ENCODE data around the gene SDCCAG8.

The SDCCAG8 gene

DNA sequence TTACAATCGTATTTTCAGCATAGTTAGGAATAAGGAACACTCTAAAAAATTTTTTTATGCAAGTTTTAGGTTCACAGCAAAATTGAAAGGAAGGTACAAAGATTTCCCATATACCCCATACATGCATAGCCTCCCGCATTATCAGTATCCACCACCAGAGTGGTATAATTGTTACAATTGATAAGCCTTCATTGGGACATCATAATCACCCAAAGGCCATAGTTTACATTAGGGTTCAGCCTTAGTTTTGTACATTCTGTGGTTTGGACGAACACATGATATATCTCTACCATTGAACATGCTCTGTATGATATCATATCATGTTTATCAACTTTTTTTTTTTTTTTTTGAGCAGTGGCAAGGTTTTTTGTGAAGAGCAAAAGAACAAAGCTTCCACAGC is 180.0 kb downstream of the SDCCAG8 start:
- H3K9ac ChIP-seq = no peak overlapping the region
- H3K27ac ChIP-seq = no peak overlapping the region
- H3K27me3 ChIP-seq (ENCODE audit: insufficient read depth, low read depth) = no peaks in the 10 kb centered on the region
- no peaks in the 10 kb centered on the region for H3K79me2 ChIP-seq (ENCODE audit: insufficient read depth, low read depth)
- no peak overlapping the region for H3K4me2 ChIP-seq
- H3K4me3 ChIP-seq (IDR thresholded peaks at IDR 0.05; ENCODE audit: insufficient read depth, low read depth, low read length) = no peak overlapping the region
- TF ChIP-seq, protein P1, sequence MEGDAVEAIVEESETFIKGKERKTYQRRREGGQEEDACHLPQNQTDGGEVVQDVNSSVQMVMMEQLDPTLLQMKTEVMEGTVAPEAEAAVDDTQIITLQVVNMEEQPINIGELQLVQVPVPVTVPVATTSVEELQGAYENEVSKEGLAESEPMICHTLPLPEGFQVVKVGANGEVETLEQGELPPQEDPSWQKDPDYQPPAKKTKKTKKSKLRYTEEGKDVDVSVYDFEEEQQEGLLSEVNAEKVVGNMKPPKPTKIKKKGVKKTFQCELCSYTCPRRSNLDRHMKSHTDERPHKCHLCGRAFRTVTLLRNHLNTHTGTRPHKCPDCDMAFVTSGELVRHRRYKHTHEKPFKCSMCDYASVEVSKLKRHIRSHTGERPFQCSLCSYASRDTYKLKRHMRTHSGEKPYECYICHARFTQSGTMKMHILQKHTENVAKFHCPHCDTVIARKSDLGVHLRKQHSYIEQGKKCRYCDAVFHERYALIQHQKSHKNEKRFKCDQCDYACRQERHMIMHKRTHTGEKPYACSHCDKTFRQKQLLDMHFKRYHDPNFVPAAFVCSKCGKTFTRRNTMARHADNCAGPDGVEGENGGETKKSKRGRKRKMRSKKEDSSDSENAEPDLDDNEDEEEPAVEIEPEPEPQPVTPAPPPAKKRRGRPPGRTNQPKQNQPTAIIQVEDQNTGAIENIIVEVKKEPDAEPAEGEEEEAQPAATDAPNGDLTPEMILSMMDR (conservative IDR thresholded peaks at IDR 0.05; ENCODE audit: low read depth, low read length) = no peak
- H4K20me1 ChIP-seq (ENCODE audit: insufficient read depth) = no peaks in the 10 kb centered on the region
- no peaks in the 10 kb centered on the region for H3K36me3 ChIP-seq (ENCODE audit: insufficient read depth)
- no peak overlapping the region for H2AFZ ChIP-seq (ENCODE audit: low read depth)
- no peaks in the 10 kb centered on the region for H3K4me1 ChIP-seq (ENCODE audit: low read depth, poor library complexity, severe bottlenecking)

DNA sequence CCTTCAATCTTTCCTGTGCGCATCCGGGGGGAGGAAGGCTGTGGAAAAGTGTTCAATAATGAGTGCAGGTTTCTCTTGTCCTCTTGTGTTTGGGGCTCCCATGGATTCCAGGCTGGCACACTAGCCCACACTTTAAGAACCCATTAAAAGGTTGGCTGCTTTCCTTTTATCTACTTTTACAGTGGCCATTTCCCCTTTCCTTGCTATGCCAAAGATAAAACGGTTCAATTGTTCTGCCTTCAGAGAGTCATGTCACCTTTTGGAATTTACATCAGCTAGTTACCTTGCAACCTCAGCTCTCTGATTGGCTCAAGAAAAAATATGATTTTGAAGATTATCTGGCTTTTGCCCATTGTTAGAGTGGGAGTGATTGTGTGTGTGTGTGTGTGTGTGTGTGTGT is 182.3 kb downstream of the SDCCAG8 start:
- no peak overlapping the region for H3K4me3 ChIP-seq (IDR thresholded peaks at IDR 0.05; ENCODE audit: insufficient read depth, low read depth, low read length)
- H4K20me1 ChIP-seq (ENCODE audit: insufficient read depth) = no peaks in the 10 kb centered on the region
- TF ChIP-seq, protein P1 (conservative IDR thresholded peaks at IDR 0.05; ENCODE audit: low read depth, low read length) = no peak
- H2AFZ ChIP-seq (ENCODE audit: low read depth) = no peak overlapping the region
- H3K4me1 ChIP-seq (ENCODE audit: low read depth, poor library complexity, severe bottlenecking) = no peaks in the 10 kb centered on the region
- H3K9ac ChIP-seq = no peak overlapping the region
- H3K36me3 ChIP-seq (ENCODE audit: insufficient read depth) = no peaks in the 10 kb centered on the region
- no peak overlapping the region for H3K27ac ChIP-seq
- H3K4me2 ChIP-seq = no peak overlapping the region
- H3K79me2 ChIP-seq (ENCODE audit: insufficient read depth, low read depth) = no peaks in the 10 kb centered on the region
- H3K27me3 ChIP-seq (ENCODE audit: insufficient read depth, low read depth) = no peaks in the 10 kb centered on the region

DNA sequence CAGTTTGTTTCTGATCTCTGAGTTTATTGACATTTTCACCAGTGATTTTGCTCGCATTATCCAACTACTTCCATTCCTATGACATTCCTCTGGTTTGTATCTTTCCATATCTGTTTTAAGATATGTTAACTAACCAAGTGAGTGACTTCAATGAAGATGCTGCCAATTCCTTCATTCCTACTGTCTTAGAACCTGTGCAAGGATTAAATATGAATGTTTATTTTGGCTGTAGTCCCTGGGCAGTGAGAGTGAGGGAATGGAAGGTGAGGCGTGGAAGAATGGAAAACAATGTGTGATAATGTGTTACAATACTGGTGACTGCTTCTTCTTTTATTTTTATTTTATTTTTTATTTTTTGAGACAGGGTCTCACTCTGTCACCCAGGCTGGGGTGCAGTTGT is 183.0 kb downstream of the SDCCAG8 start:
- no peaks in the 10 kb centered on the region for H3K27me3 ChIP-seq (ENCODE audit: insufficient read depth, low read depth)
- no peaks in the 10 kb centered on the region for H4K20me1 ChIP-seq (ENCODE audit: insufficient read depth)
- H2AFZ ChIP-seq (ENCODE audit: low read depth) = no peak overlapping the region
- no peak overlapping the region for H3K4me3 ChIP-seq (IDR thresholded peaks at IDR 0.05; ENCODE audit: insufficient read depth, low read depth, low read length)
- no peaks in the 10 kb centered on the region for H3K4me1 ChIP-seq (ENCODE audit: low read depth, poor library complexity, severe bottlenecking)
- H3K36me3 ChIP-seq (ENCODE audit: insufficient read depth) = no peaks in the 10 kb centered on the region
- H3K4me2 ChIP-seq = no peak overlapping the region
- no peak overlapping the region for H3K27ac ChIP-seq
- no peak overlapping the region for H3K9ac ChIP-seq
- TF ChIP-seq, protein P1 (conservative IDR thresholded peaks at IDR 0.05; ENCODE audit: low read depth, low read length) = no peak
- H3K79me2 ChIP-seq (ENCODE audit: insufficient read depth, low read depth) = no peaks in the 10 kb centered on the region

DNA sequence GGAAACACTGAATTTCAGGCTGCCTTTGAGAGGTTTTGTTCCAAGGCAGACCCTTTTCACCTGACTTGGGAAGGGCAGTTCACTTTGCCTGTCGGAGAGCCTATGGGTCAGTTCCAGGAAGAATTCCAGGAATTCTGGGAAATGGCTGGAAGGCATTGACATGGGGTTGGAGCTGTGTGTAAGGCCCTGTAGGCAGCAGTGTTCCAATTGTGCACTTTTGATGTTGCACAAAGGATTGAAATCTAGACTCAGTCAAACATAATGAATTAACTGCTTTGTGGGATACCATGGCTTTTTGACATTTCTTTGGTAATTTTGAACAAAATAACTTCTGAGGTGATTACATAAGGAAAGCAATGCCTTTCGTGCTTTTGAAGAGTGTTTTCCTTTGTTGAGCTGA is 184.6 kb downstream of the SDCCAG8 start:
- no peaks in the 10 kb centered on the region for H3K27me3 ChIP-seq (ENCODE audit: insufficient read depth, low read depth)
- no peak overlapping the region for H3K9ac ChIP-seq
- H4K20me1 ChIP-seq (ENCODE audit: insufficient read depth) = no peaks in the 10 kb centered on the region
- H3K27ac ChIP-seq = no peak overlapping the region
- H3K36me3 ChIP-seq (ENCODE audit: insufficient read depth) = no peaks in the 10 kb centered on the region
- no peak overlapping the region for H2AFZ ChIP-seq (ENCODE audit: low read depth)
- H3K4me3 ChIP-seq (IDR thresholded peaks at IDR 0.05; ENCODE audit: insufficient read depth, low read depth, low read length) = no peak overlapping the region
- no peak overlapping the region for H3K4me2 ChIP-seq
- TF ChIP-seq, protein P1 (conservative IDR thresholded peaks at IDR 0.05; ENCODE audit: low read depth, low read length) = no peak
- no peaks in the 10 kb centered on the region for H3K79me2 ChIP-seq (ENCODE audit: insufficient read depth, low read depth)
- no peaks in the 10 kb centered on the region for H3K4me1 ChIP-seq (ENCODE audit: low read depth, poor library complexity, severe bottlenecking)

Measured in KMS-11 (cell line).